Ascending aorta (tissue), 2 donors: ENCODE results near the gene MAP7. TPM values are rescaled to one million over a fixed set of nuclear protein-coding genes. Genes with fewer than 3 reads are reported as not detected.

Experiments
- DNase-seq, 2 donors: peaks; one replicate each; pipeline ENCODE4 v3.0.0-alpha.2; 2019; ENCODE audit warnings: low spot score in 2 of 2
- H3K27ac ChIP-seq, 2 donors: fragments of 200-600 bp; sonication (generic); one replicate each; pipeline ENCODE4 v1.5.1; 2016 to 2017; ENCODE audit warnings: mild to moderate bottlenecking in 1 of 2
- H3K27me3 ChIP-seq: fragments of 200-600 bp; sonication (generic); one replicate; pipeline ENCODE4 v1.5.1; 2017
- H3K36me3 ChIP-seq, 2 donors: fragments of 200-600 bp; sonication (generic); one replicate each; pipeline ENCODE4 v1.5.1; 2016
- H3K4me1 ChIP-seq, 2 donors: fragments of 200-600 bp; sonication (generic); one replicate each; pipeline ENCODE4 v1.5.1; 2016 to 2017; ENCODE audit warnings: mild to moderate bottlenecking in 1 of 2
- H3K4me3 ChIP-seq, 2 donors: fragments of 200-600 bp; sonication (generic); one replicate each; pipeline ENCODE4 v1.5.1; 2016 to 2017; ENCODE audit warnings: mild to moderate bottlenecking in 1 of 2
- H3K9me3 ChIP-seq, 2 donors: fragments of 200-600 bp; sonication (generic); one replicate each; pipeline ENCODE4 v1.5.1; 2016
- CTCF ChIP-seq, 3 experiments: fragments of 200-600 bp in 2 of 3; fragments of 450-650 bp in 1 of 3; sonication (generic) in 2 of 3; IDR thresholded peaks; one replicate each; pipeline ENCODE4 v1.5.1; 2016 to 2019; ENCODE audit warnings: antibody characterized with exemption in 3 of 3, mild to moderate bottlenecking in 1 of 3, moderate library complexity in 1 of 3
- intact Hi-C: fragments of 100-400 bp; cut with DNase I; formaldehyde crosslinking; loops from one replicate; pipeline ENCODE4 v1.15.1; 2023
- total RNA-seq: library from RNA; depleted of rRNA; stranded (reverse); fragments of >200 nt; gene quantifications from one replicate; pipeline ENCODE4 v1.1.0, GENCODE V29; 2016

The MAP7 gene
- total RNA-seq, 1 donor from 2014 or later: not detected

GRCh38 chr6:136470044-136470443 is 80.2 kb downstream of the MAP7 start:
- DNase-seq: no peak
- no peak for TF ChIP-seq CTCF (IDR thresholded peaks at IDR 0.05)
- Histone ChIP-seq H3K4me3 (no peak overlapping the region), H3K9me3 (no peaks in the 10 kb centered on the region), H3K4me1 (no peaks in the 10 kb centered on the region), H3K27ac (no peak overlapping the region), H3K36me3 (no peaks in the 10 kb centered on the region), H3K27me3 (no peaks in the 10 kb centered on the region)
- intact Hi-C loops: no loop called here

GRCh38 chr6:136469154-136469553 is 81.1 kb downstream of the MAP7 start:
- TF ChIP-seq CTCF (IDR thresholded peaks at IDR 0.05): no peak
- Histone ChIP-seq H3K27ac (no peak overlapping the region), H3K27me3 (no peaks in the 10 kb centered on the region), H3K4me1 (no peaks in the 10 kb centered on the region), H3K36me3 (no peaks in the 10 kb centered on the region), H3K9me3 (no peaks in the 10 kb centered on the region), H3K4me3 (no peak overlapping the region)
- intact Hi-C loops: no loop called here
- no peak for DNase-seq

- H3K4me3 ChIP-seq: no peak overlapping the region
- intact Hi-C loops: no loop called here
- no peaks in the 10 kb centered on the region for H3K4me1 ChIP-seq
- H3K27ac ChIP-seq: no peak overlapping the region
- no peak for DNase-seq
- no peaks in the 10 kb centered on the region for H3K27me3 ChIP-seq
- TF ChIP-seq CTCF (IDR thresholded peaks at IDR 0.05): no peak
- H3K36me3 ChIP-seq: no peaks in the 10 kb centered on the region
- H3K9me3 ChIP-seq: no peaks in the 10 kb centered on the region
These were observed 81.5 kb downstream of the MAP7 start for GRCh38 chr6:136468711-136469110.

- Histone ChIP-seq H3K9me3 (no peaks in the 10 kb centered on the region), H3K36me3 (no peaks in the 10 kb centered on the region), H3K27me3 (no peaks in the 10 kb centered on the region), H3K4me3 (no peak overlapping the region), H3K4me1 (no peaks in the 10 kb centered on the region), H3K27ac (no peak overlapping the region)
- DNase-seq: no peak
- TF ChIP-seq CTCF (IDR thresholded peaks at IDR 0.05): no peak
- intact Hi-C loops: no loop called here
These were observed 83.0 kb downstream of the MAP7 start for GRCh38 chr6:136467186-136467585.

GRCh38 chr6:136466777-136467176 is 83.4 kb downstream of the MAP7 start:
- H3K4me1 ChIP-seq: no peaks in the 10 kb centered on the region
- H3K4me3 ChIP-seq: no peak overlapping the region
- no peak overlapping the region for H3K27ac ChIP-seq
- DNase-seq: no peak
- TF ChIP-seq CTCF (IDR thresholded peaks at IDR 0.05): no peak
- H3K36me3 ChIP-seq: no peaks in the 10 kb centered on the region
- intact Hi-C loops: no loop called here
- H3K9me3 ChIP-seq: no peaks in the 10 kb centered on the region
- no peaks in the 10 kb centered on the region for H3K27me3 ChIP-seq

- TF ChIP-seq CTCF (IDR thresholded peaks at IDR 0.05): no peak
- intact Hi-C loops: no loop called here
- Histone ChIP-seq H3K4me3 (no peak overlapping the region), H3K36me3 (no peaks in the 10 kb centered on the region), H3K27me3 (no peaks in the 10 kb centered on the region), H3K9me3 (no peaks in the 10 kb centered on the region), H3K27ac (no peak overlapping the region), H3K4me1 (no peaks in the 10 kb centered on the region)
- DNase-seq: no peak
These were observed 84.4 kb downstream of the MAP7 start for GRCh38 chr6:136465766-136466303.
